GM12891 (cell line): ENCODE data around the gene MYO18A.

Experiments
- DNase-seq: peaks from one replicate; pipeline ENCODE4 v3.0.0; 2011; ENCODE audit warnings: low spot score; ENCODE audit not compliant: insufficient read length
- FAIRE-seq: peaks from 2 replicates; lab custom pipeline; 2011; peaks lifted over from hg19 to GRCh38; lab: Jason Lieb, UNC
- PAX5 ChIP-seq: IDR thresholded peaks from 2 replicates; pipeline ENCODE4 v1.6.1; 2011; ENCODE audit warnings: low read length, moderate library complexity, mild to moderate bottlenecking; ENCODE audit not compliant: insufficient read depth, severe bottlenecking
- POLR2A ChIP-seq: IDR thresholded peaks from 2 replicates; pipeline ENCODE4 v1.6.1; 2011; ENCODE audit warnings: low read depth, low read length, control low read depth
- POLR2AphosphoS5 ChIP-seq: IDR thresholded peaks from 2 replicates; pipeline ENCODE4 v1.6.1; 2011; ENCODE audit warnings: low read depth, low read length, control low read depth
- POU2F2 ChIP-seq: IDR thresholded peaks from 2 replicates; pipeline ENCODE4 v1.6.1; 2011; ENCODE audit warnings: low read depth, mild to moderate bottlenecking, control low read depth, low read length, moderate library complexity
- SPI1 ChIP-seq: IDR thresholded peaks from 2 replicates; pipeline ENCODE4 v1.6.1; 2011; ENCODE audit warnings: low read depth, low read length, control low read depth
- TAF1 ChIP-seq: IDR thresholded peaks from 2 replicates; pipeline ENCODE4 v1.6.1; 2011; ENCODE audit warnings: low read depth, low read length, control low read depth

MYO18A gene

DNA sequence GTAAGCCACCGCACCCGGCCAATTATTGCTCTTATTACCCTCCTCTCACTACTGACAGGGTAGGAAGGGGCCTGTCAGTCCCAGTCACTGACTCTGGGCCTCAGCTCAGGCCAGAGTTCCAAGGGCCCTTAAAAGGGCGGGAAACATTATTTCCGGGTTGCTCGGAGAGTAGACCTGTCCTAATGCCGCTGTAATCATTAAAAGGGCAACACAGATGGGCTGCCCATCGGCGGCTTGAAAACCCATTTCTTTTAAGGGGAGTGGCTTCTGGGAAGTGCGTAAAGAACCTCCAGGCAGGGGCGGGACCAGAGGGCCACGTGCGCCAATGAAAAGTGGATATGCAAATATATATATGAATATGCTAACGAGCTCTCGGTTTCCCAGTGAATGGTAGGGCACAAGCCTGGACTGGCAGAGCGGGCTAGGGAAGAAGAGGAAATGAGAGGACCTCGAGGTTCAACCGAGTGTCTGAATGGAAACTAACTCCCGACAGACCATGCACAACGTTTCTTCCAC lies 110.6 kb downstream of the MYO18A start:
- no peak for TF ChIP-seq TAF1
- no peak for TF ChIP-seq POLR2A
- no peak for TF ChIP-seq POLR2AphosphoS5
- TF ChIP-seq POU2F2: no peak
- TF ChIP-seq SPI1: no peak
- no peak for TF ChIP-seq PAX5
- FAIRE-seq (no peak), DNase-seq (no peak)

GRCh38 chr17:29068818-29069217 lies 111.4 kb downstream of the MYO18A start:
- no peak for DNase-seq
- TF ChIP-seq POLR2AphosphoS5: no peak
- TF ChIP-seq PAX5: no peak
- TF ChIP-seq SPI1: no peak
- no peak for TF ChIP-seq POLR2A
- no peak for TF ChIP-seq POU2F2
- no peak for TF ChIP-seq TAF1
- no peak for FAIRE-seq

- DNase-seq (no peak), FAIRE-seq (no peak)
- TF ChIP-seq POLR2A (no peak), POLR2AphosphoS5 (no peak), TAF1 (no peak), PAX5 (no peak), POU2F2 (no peak), SPI1 (no peak)
Observed at GRCh38 chr17:29066606-29067005, 113.6 kb downstream of the MYO18A start.

DNA sequence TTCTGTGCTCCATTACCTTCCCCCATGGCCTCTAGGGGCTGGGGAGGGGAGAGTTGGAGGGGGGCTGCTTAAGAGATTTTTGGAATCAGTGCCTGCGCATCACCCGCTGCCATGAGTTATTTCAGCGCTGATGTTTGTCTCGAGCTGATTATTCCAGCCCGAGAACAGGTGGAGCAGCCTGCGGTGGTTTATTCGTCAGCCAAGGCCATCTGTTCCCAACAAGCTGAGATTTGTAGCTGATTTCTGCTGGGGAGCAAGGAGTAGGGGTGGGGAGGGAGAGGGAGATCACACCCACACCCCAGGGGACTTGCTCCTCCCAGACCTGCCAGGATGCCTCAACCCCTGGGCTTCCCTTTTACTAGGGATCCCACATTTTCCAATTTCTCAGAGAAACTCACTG lies 114.2 kb downstream of the MYO18A start:
- TF ChIP-seq POLR2AphosphoS5 (no peak), POLR2A (no peak), POU2F2 (no peak), PAX5 (no peak), SPI1 (no peak), TAF1 (no peak)
- DNase-seq: no peak
- no peak for FAIRE-seq

DNA sequence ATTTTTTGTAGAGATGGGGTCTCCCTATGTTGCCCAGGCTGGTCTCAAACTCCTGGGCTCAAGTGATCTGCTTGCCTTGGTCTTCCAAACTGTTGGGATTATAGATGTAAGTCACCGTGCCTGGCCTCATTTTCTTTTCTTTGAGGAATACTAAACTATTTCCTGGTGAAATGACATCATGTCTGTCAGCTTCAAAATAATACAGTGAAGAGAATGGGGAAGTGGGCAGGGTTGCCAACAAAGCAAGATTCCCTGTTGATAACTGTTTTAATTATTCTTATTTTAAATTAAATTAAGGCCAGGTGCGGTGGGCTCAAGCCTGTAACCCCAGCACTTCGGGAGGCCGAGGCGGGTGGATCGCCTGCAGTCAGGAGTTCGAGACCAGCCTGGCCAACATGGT lies 116.2 kb downstream of the MYO18A start:
- DNase-seq: no peak
- no peak for TF ChIP-seq POLR2AphosphoS5
- no peak for TF ChIP-seq POU2F2
- TF ChIP-seq TAF1: no peak
- TF ChIP-seq PAX5: no peak
- TF ChIP-seq SPI1: no peak
- no peak for TF ChIP-seq POLR2A
- no peak for FAIRE-seq

GRCh38 chr17:29062215-29062614 lies 118.0 kb downstream of the MYO18A start:
- no peak for DNase-seq
- FAIRE-seq: no peak
- TF ChIP-seq POLR2A (no peak), POLR2AphosphoS5 (no peak), TAF1 (no peak), PAX5 (no peak), SPI1 (no peak), POU2F2 (no peak)

- DNase-seq: no peak
- no peak for FAIRE-seq
Observed at GRCh38 chr17:29061036-29061435, 119.2 kb downstream of the MYO18A start.

DNA sequence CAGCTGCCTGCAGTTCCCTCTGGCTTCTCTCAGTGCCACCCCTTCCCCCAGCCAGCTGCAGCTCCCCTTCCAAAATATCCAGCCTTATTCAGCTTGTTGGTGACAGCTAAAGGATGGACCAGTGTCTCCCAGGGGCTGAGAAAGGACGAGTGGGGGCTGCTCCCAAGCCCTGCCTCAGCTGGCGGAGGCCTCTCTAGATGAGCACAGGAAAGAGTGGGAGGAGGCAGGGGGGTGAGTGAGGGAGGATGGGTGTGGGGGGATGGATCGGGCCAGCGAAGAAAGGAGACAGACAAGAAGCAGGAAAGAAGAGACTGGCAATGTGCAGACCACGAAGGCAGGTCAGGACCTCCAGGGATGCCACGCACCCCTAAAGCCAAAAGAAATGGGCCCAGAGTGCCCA lies 119.7 kb downstream of the MYO18A start:
- FAIRE-seq: no peak
- no peak for DNase-seq
- no peak for TF ChIP-seq TAF1
- TF ChIP-seq POLR2A: no peak
- TF ChIP-seq POU2F2: no peak
- TF ChIP-seq SPI1: no peak
- TF ChIP-seq PAX5: no peak
- no peak for TF ChIP-seq POLR2AphosphoS5

More at GRCh38 chr17:29061036-29061435, 119.2 kb downstream of the MYO18A start:
- no peak for TF ChIP-seq POLR2AphosphoS5

- FAIRE-seq (no peak), DNase-seq (no peak)
- TF ChIP-seq POU2F2 (no peak), SPI1 (no peak), TAF1 (no peak), POLR2A (no peak), POLR2AphosphoS5 (no peak), PAX5 (no peak)
Observed at GRCh38 chr17:29059281-29059680, 120.9 kb downstream of the MYO18A start.

GRCh38 chr17:29058391-29058790 lies 121.8 kb downstream of the MYO18A start:
- TF ChIP-seq POLR2A (no peak), SPI1 (no peak), POU2F2 (no peak), POLR2AphosphoS5 (no peak), PAX5 (no peak), TAF1 (no peak)
- no peak for DNase-seq
- FAIRE-seq: no peak
